AG09319 (cell line): Measurements from ENCODE around the gene ALX1.

Experiments
- DNase-seq: peaks from one replicate; pipeline ENCODE4 v3.0.0-alpha.2; 2010; ENCODE audit warnings: low read depth; ENCODE audit errors: extremely low read depth
- TF ChIP-seq, protein P1 (sequence below): IDR thresholded peaks from 2 replicates; pipeline ENCODE4 v1.5.1; 2011; ENCODE audit warnings: low read depth, mild to moderate bottlenecking, inconsistent platforms, low read length, moderate library complexity

The ALX1 gene

GRCh38 chr12:85266356-85266755, 13.7 kb upstream of the ALX1 start:
- TF ChIP-seq, protein P1, sequence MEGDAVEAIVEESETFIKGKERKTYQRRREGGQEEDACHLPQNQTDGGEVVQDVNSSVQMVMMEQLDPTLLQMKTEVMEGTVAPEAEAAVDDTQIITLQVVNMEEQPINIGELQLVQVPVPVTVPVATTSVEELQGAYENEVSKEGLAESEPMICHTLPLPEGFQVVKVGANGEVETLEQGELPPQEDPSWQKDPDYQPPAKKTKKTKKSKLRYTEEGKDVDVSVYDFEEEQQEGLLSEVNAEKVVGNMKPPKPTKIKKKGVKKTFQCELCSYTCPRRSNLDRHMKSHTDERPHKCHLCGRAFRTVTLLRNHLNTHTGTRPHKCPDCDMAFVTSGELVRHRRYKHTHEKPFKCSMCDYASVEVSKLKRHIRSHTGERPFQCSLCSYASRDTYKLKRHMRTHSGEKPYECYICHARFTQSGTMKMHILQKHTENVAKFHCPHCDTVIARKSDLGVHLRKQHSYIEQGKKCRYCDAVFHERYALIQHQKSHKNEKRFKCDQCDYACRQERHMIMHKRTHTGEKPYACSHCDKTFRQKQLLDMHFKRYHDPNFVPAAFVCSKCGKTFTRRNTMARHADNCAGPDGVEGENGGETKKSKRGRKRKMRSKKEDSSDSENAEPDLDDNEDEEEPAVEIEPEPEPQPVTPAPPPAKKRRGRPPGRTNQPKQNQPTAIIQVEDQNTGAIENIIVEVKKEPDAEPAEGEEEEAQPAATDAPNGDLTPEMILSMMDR: no peak
- DNase-seq: no peak

DNA sequence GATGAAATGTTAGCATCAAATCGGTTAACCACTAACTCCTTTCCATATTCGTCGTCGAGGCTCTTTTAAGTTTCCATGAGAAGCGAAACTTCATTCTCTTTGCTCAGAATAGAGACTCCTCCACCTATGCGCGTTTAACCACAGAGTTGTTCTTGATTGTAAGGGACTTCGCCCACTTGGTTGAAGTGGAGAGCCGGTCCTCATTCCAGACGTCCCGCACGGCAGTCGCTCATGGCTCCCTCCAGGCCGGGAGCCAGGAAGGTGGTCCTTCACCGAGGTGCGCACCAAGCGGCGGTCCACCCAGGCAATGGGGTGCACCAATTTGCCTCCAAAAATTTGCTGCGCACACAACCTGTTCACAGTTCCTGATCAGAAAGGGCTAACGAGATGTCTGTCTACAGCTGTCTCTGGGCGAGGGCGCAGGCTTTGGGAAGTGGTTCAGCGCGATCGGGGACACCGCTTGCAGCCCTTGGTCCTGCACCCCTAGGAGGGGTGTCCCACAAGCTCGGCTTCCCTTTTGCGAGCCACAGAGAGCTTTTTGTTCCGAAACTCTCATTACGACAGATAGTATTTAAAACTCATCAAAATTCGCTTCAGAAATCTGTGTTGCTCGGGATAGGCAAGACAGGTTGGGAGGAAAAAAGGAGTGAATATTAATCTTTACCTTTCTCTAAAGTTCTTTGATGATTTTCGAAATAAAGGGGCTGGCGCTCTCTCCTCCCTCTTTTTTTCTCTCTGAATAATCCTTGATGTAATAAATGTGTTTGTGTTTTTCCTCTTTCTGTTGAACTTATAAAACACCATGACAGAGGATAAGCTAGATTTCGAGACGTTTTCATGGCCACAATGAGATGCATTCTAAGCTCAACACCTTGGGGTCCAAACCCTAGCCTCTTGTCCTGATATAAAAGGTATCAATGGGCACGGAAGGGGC, 6.4 kb upstream of the ALX1 start:
- TF ChIP-seq, protein P1: no peak
- no peak for DNase-seq

GRCh38 chr12:85274315-85274651, 5.7 kb upstream of the ALX1 start:
- TF ChIP-seq, protein P1: no peak
- no peak for DNase-seq

DNA sequence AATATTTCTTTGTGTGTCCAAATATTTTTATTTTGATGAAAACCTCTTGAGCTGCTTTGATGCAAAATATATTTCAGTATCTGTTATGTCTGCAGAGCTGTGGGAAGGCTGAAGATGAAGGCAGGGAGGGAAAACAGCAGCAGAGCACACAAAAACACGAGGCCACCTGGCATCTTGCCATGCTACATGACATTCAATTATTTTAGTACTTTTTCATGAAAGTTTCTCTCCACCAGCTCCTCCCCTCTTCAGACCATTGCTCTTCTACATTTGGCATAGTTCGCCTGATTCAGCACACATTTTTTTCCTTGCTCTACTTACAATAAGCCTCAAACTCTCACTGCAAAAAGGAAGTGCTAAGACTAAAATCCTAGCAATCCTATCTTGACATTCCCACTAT, 4.6 kb upstream of the ALX1 start:
- TF ChIP-seq, protein P1: no peak
- DNase-seq: no peak

DNA sequence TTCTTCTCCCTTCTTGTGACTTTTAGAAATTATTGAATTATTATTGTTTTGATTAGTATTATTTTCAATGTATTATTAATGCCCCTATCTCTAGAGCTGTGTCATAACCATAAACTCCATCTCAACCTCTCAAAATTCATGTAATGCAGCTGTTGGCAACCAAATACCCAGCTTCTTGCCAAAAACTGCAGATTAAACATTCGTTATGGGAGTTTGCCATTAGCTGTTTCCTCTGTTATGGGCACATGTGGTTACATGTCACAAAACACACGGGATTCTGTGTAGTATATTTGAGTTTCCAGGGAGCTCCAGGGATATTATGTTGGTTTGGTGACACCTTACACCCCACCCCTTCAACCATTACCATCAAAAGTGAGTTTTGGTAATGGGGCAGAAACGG, 2.8 kb upstream of the ALX1 start:
- no peak for DNase-seq
- TF ChIP-seq, protein P1: no peak

- no peak for DNase-seq
- TF ChIP-seq, protein P1: no peak
Observed at GRCh38 chr12:85277900-85278597, 2.0 kb upstream of the ALX1 start.
